ENCODE results near the gene CUX1. TPM values are rescaled to one million over a fixed set of nuclear protein-coding genes. Genes with fewer than 3 reads are reported as not detected.

The CUX1 gene
- total RNA-seq, 4 donors from 2014 or later: 42.8 to 59.0 (median 47.4) TPM

DNA sequence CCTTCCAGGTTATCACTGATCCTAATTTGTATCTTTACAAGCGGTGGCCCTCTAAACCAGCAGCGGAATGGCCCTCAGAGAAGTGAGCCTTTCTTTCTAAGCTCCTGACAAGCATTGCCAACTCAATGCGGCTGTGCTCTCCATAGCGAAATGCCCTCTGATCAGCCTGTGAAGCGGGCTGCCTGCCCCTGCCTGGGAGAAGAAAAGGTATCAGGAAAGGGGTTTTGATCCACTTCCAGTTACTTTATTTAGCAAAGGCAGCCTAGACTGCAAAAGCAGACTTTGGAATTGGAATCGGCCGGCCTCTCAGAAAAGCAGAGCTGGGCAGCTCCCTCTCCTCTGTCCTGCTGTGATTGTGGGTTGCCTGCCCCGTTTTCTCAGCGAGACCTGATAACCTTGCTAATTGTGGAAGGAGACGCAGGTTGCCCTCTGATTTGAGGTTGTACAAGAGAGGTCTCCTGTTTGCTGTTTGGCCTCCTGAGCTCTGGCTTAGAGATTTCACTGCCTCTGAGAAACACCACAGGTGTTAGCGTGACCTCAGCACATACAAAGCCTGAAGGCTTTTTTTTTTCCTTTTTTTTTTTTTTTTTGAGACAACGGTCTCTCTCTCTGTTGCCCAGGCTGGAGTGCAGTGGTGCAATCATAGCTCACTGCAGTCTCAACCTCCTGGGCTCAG is 415.3 kb downstream of the CUX1 start:
- TF ChIP-seq, protein P1, sequence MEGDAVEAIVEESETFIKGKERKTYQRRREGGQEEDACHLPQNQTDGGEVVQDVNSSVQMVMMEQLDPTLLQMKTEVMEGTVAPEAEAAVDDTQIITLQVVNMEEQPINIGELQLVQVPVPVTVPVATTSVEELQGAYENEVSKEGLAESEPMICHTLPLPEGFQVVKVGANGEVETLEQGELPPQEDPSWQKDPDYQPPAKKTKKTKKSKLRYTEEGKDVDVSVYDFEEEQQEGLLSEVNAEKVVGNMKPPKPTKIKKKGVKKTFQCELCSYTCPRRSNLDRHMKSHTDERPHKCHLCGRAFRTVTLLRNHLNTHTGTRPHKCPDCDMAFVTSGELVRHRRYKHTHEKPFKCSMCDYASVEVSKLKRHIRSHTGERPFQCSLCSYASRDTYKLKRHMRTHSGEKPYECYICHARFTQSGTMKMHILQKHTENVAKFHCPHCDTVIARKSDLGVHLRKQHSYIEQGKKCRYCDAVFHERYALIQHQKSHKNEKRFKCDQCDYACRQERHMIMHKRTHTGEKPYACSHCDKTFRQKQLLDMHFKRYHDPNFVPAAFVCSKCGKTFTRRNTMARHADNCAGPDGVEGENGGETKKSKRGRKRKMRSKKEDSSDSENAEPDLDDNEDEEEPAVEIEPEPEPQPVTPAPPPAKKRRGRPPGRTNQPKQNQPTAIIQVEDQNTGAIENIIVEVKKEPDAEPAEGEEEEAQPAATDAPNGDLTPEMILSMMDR (IDR thresholded peaks at IDR 0.05; ENCODE audit: low read depth): no peak

- TF ChIP-seq, protein P1 (IDR thresholded peaks at IDR 0.05; ENCODE audit: low read depth): no peak
These were observed 416.7 kb downstream of the CUX1 start for GRCh38 chr7:102234131-102234530.

DNA sequence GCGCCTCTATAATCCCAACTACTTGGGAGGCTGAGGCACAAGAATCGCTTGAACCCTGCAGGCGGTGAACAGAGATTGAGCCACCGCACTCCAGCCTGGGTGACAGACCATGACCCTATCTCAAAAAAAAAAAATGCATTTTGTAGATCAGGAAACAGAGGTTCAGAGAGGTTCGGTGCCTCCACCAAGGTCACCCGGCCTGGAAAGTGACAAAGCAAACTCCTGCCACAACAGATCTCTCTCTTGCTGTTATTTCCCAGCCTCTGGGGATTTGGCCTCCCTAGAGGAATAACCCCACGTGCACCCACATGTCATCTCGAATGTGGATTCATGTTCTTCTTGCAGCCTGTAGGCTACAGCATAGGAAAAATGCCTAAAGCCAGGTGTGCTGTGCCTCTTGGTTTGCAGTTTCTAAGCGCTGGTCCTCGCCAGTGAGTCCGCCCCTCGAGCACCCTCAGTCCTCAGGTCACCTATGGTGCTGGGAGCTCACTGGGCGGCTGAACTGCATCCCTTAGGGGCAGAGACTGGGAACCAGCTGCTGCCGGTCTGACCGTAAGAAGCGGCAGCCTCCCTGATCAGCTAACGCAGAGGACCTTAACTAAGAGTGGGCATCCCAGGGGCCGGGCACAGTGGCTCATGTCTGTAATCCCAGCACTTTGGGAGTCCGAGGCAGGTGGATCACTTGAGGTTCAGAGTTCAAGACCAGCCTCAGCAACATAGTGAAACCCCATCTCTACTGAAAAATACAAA is 417.6 kb downstream of the CUX1 start:
- TF ChIP-seq, protein P1 (IDR thresholded peaks at IDR 0.05; ENCODE audit: low read depth): no peak

GRCh38 chr7:102236102-102236501 is 418.7 kb downstream of the CUX1 start:
- TF ChIP-seq, protein P1 (IDR thresholded peaks at IDR 0.05; ENCODE audit: low read depth): no peak

GRCh38 chr7:102236592-102237287 is 419.3 kb downstream of the CUX1 start:
- TF ChIP-seq, protein P1 (IDR thresholded peaks at IDR 0.05; ENCODE audit: low read depth): no peak

DNA sequence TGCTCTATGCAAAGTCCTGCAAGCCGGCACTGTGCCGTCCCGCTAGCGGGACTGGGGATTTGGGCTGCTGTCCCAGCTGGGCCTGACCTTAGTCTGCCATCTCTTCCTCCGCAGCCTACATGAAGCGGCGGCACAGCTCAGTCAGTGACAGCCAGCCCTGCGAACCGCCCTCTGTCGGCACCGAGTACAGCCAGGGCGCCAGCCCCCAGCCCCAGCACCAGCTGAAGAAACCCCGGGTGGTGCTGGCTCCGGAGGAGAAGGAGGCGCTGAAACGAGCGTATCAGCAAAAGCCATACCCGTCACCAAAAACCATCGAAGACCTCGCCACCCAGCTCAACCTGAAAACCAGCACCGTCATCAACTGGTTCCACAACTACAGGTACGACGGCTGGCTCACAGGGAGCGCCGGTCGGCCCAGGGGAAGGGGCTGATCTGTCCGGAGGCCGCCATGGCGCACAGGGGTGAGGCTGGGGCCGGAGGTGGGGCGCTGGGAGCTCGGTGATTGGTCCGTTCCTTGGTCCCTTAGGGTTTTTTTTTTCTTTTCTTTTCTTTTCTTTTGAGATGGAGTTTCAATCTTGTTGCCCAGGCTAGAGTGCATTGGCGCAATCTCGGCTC is 421.9 kb downstream of the CUX1 start:
- TF ChIP-seq, protein P1 (IDR thresholded peaks at IDR 0.05; ENCODE audit: low read depth): no peak

GRCh38 chr7:102241431-102241830 is 424.0 kb downstream of the CUX1 start:
- TF ChIP-seq, protein P1 (IDR thresholded peaks at IDR 0.05; ENCODE audit: low read depth): no peak

All from subcutaneous adipose tissue (tissue), 4 donors.